Spleen (tissue), 11 donors: ENCODE data around the gene PDZD2. TPM values are rescaled to one million over a fixed set of nuclear protein-coding genes. Genes with fewer than 3 reads are reported as not detected.

ENCODE experiments used
- DNase-seq: peaks from one replicate; pipeline ENCODE4 v3.0.0-alpha.2; 2020
- H3K27ac ChIP-seq, 8 donors: fragments of 200-600 bp; sonication (generic) in 7 of 8; 1 replicate in 4 of 8; 2 replicates in 4 of 8; pipeline versions ENCODE4 v1.5.0 to v1.8.0; 2016 to 2021; ENCODE audit warnings: inconsistent platforms in 4 of 8, mild to moderate bottlenecking in 4 of 8, moderate library complexity in 1 of 8
- H3K27me3 ChIP-seq, 7 donors: fragments of 200-600 bp; sonication (generic) in 6 of 7; replicated peaks in 1 of 7; 1 replicate in 4 of 7; 2 replicates in 3 of 7; pipeline versions ENCODE4 v1.5.0 to v1.8.0; 2016 to 2021; ENCODE audit warnings: inconsistent platforms in 3 of 7, mild to moderate bottlenecking in 1 of 7
- H3K36me3 ChIP-seq, 6 donors: fragments of 200-600 bp; sonication (generic) in 5 of 6; 1 replicate in 4 of 6; 2 replicates in 2 of 6; pipeline versions ENCODE4 v1.5.0 to v1.8.0; 2016 to 2021; ENCODE audit warnings: inconsistent platforms in 2 of 6
- H3K4me1 ChIP-seq, 6 donors: fragments of 200-600 bp; sonication (generic) in 5 of 6; 1 replicate in 3 of 6; 2 replicates in 3 of 6; pipeline versions ENCODE4 v1.5.0 to v1.8.0; 2016 to 2021; ENCODE audit warnings: inconsistent platforms in 3 of 6
- H3K4me3 ChIP-seq, 8 donors: fragments of 200-600 bp; sonication (generic) in 7 of 8; 1 replicate in 4 of 8; 2 replicates in 4 of 8; pipeline versions ENCODE4 v1.5.0 to v1.8.0; 2016 to 2021; ENCODE audit warnings: inconsistent platforms in 4 of 8, mild to moderate bottlenecking in 4 of 8, moderate library complexity in 2 of 8
- H3K9me3 ChIP-seq, 8 donors: fragments of 200-600 bp; sonication (generic) in 7 of 8; 1 replicate in 4 of 8; 2 replicates in 4 of 8; pipeline versions ENCODE4 v1.5.0 to v1.8.0; 2016 to 2021; ENCODE audit warnings: inconsistent platforms in 4 of 8
- POLR2A ChIP-seq, 3 donors: fragments of 450-650 bp; IDR thresholded peaks; one replicate each; pipeline ENCODE4 v1.5.1; 2017; ENCODE audit warnings: antibody characterized with exemption in 3 of 3, mild to moderate bottlenecking in 1 of 3
- POLR2AphosphoS5 ChIP-seq, 3 donors: sonication (generic); formaldehyde crosslinking; IDR thresholded peaks; one replicate each; pipeline ENCODE4 v1.5.1; 2017; ENCODE audit warnings: antibody characterized with exemption in 3 of 3
- WGBS, 5 donors: extraction: QIAGEN DNeasy Blood & Tissue Kit in 3 of 5; methylation state at CpG; one replicate each; pipeline versions ENCODE4 v1.1.5 to v1.1.7; 2013 to 2018; 5-methylcytosine and 5-hydroxymethylcytosine counted together
- intact Hi-C: fragments of 100-400 bp; cut with DNase I; formaldehyde crosslinking; loops from one replicate; pipeline ENCODE4 v1.15.0; 2023; ENCODE audit warnings: low total_unique reads
- polyA plus RNA-seq, 3 donors: library from polyadenylated mRNA; stranded (reverse); fragments of 200-250 nt; gene quantifications; one replicate each; pipeline ENCODE4 v1.2.1, GENCODE V29; 2013
- total RNA-seq, 7 donors: library from RNA; depleted of rRNA in 3 of 7; stranded (reverse); fragments of >200 nt in 3 of 7; fragmentation: NEBNext Ultra II Directional in 4 of 7; extraction: Animal tissue kit (Norgen Biotek cat#: 25700) in 4 of 7; gene quantifications; one replicate each; pipeline versions ENCODE4 v1.1.0 to v1.2.1, GENCODE V29; 2016 to 2021
- TF ChIP-seq, protein P1 (sequence below), 11 experiments: fragments of 200-600 bp in 7 of 11; fragments of 450-650 bp in 4 of 11; sonication (generic) in 4 of 11; IDR thresholded peaks in 8 of 11; conservative IDR thresholded peaks in 3 of 11; 1 replicate in 7 of 11; 2 replicates in 4 of 11; pipeline versions ENCODE4 v1.4.0 to v1.8.0; 2016 to 2021; ENCODE audit warnings: antibody characterized with exemption in 11 of 11, inconsistent platforms in 4 of 11, mild to moderate bottlenecking in 1 of 11
- donor health status: healthy with polysubstance abuse.
- donor health status: DM: no; HTN: no; CAD: no; lungs with moderate emphysema.
- donor health status: DM: no; HTN: no; CAD: no.
- donor health status: Bipolar disorder and iron deficiency.
- donor health status: healthy.
- donor health status: DM: no; HTN: no; CAD: no.
- donor health status: DM: yes; HTN: yes; CAD: no.

PDZD2 gene
- total and polyA plus RNA-seq, 10 donors: 0.09 to 4.7 (median 2.4) TPM

DNA sequence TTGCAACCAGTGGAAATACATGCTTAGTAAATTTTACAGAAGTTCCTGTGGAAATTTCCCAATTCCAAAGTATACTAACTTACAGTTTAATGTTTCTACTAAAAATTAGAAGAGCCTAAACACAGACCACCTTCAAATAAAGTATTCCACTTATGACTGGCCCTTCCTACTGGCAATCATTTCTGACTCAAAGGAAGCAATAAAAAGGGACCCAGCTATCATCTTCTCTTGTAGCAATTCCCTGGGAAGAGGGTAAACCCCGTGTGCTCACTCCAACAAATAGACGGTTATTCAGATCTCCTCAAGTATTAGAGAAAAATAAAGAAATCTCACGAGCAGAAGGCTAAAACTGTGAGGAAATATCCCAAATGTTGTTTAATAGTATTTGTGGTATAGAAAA lies 491.9 kb downstream of the PDZD2 start:
- H3K9me3 ChIP-seq: no peaks in the 10 kb centered on the region
- 79 to 94% (median 81%) methylated on average over 3 of the region's 3 CpGs for WGBS, 5 donors
- intact Hi-C loops: no loop called here
- DNase-seq: no peak
- no peak overlapping the region for H3K27ac ChIP-seq
- peaks cover 0 to 71% (median 21%) of the 10 kb centered on the region in 6 donors for H3K4me1 ChIP-seq
- no peak overlapping the region for H3K4me3 ChIP-seq
- TF ChIP-seq POLR2AphosphoS5 (IDR thresholded peaks at IDR 0.05): no peak
- TF ChIP-seq, protein P1, sequence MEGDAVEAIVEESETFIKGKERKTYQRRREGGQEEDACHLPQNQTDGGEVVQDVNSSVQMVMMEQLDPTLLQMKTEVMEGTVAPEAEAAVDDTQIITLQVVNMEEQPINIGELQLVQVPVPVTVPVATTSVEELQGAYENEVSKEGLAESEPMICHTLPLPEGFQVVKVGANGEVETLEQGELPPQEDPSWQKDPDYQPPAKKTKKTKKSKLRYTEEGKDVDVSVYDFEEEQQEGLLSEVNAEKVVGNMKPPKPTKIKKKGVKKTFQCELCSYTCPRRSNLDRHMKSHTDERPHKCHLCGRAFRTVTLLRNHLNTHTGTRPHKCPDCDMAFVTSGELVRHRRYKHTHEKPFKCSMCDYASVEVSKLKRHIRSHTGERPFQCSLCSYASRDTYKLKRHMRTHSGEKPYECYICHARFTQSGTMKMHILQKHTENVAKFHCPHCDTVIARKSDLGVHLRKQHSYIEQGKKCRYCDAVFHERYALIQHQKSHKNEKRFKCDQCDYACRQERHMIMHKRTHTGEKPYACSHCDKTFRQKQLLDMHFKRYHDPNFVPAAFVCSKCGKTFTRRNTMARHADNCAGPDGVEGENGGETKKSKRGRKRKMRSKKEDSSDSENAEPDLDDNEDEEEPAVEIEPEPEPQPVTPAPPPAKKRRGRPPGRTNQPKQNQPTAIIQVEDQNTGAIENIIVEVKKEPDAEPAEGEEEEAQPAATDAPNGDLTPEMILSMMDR (IDR thresholded peaks at IDR 0.05 in 8 of 11, conservative IDR thresholded peaks at IDR 0.05 in 3 of 11): no peak
- TF ChIP-seq POLR2A (IDR thresholded peaks at IDR 0.05): no peak
- H3K27me3 ChIP-seq: no peaks in the 10 kb centered on the region
- H3K36me3 ChIP-seq: peaks cover 0 to 83% (median 29%) of the 10 kb centered on the region in 6 donors

DNA sequence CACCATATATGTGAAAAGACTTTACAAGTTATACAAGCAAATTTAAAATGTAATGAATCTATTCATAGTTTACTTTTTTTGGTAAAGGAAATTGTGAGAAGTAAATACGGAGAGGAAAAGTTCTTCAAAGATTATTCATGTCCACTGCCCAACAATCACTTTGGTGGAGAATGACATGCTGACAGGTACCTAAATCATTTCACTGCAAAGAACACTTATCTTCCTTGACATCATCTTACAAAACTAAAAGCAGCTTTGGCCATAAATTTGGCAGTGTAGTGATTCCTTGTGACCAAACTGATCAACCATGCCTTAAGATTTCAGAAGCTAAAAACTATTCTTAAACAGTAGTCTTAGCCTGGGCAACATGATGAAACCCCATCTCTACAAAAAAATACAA lies 492.7 kb downstream of the PDZD2 start:
- H3K27ac ChIP-seq: no peak overlapping the region
- H3K4me1 ChIP-seq: peaks cover 0 to 67% (median 20%) of the 10 kb centered on the region in 6 donors
- no peaks in the 10 kb centered on the region for H3K9me3 ChIP-seq
- DNase-seq: no peak
- no peaks in the 10 kb centered on the region for H3K27me3 ChIP-seq
- intact Hi-C loops: no loop called here
- no peak for TF ChIP-seq POLR2A (IDR thresholded peaks at IDR 0.05)
- no peak for TF ChIP-seq POLR2AphosphoS5 (IDR thresholded peaks at IDR 0.05)
- TF ChIP-seq, protein P1 (IDR thresholded peaks at IDR 0.05 in 8 of 11, conservative IDR thresholded peaks at IDR 0.05 in 3 of 11): no peak
- H3K36me3 ChIP-seq: peaks cover 0 to 80% (median 23%) of the 10 kb centered on the region in 6 donors
- 87 to 100% (median 93%) methylated on average over 1 of the region's 1 CpG for WGBS, 5 donors
- H3K4me3 ChIP-seq: no peak overlapping the region

DNA sequence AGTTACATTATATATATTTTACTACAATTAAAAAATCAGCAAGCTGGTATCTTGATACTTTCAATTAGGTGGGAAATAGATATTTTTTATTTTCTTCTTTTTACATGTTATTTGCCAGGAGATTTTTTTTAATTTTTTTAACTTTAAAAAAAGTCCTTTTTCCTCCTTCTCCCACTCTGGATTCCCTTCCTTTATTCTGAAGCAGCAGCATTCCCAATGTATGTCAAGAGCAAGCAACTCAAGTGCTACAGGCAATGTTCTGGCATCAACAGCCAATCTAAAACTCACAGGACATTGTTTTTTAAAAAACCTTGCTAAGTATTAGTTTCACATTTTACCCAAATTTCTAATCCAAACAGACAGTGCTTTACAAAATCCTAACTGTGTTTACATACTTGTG lies 493.8 kb downstream of the PDZD2 start:
- DNase-seq: no peak
- Histone ChIP-seq H3K27me3 (no peaks in the 10 kb centered on the region), H3K9me3 (no peaks in the 10 kb centered on the region), H3K4me3 (no peak overlapping the region), H3K36me3 (peaks cover 0 to 83% (median 24%) of the 10 kb centered on the region in 6 donors), H3K4me1 (peaks cover 0 to 55% (median 14%) of the 10 kb centered on the region in 6 donors), H3K27ac (no peak overlapping the region)
- TF ChIP-seq POLR2A (IDR thresholded peaks at IDR 0.05): no peak
- TF ChIP-seq, protein P1 (IDR thresholded peaks at IDR 0.05 in 8 of 11, conservative IDR thresholded peaks at IDR 0.05 in 3 of 11): no peak
- intact Hi-C loops: no loop called here

DNA sequence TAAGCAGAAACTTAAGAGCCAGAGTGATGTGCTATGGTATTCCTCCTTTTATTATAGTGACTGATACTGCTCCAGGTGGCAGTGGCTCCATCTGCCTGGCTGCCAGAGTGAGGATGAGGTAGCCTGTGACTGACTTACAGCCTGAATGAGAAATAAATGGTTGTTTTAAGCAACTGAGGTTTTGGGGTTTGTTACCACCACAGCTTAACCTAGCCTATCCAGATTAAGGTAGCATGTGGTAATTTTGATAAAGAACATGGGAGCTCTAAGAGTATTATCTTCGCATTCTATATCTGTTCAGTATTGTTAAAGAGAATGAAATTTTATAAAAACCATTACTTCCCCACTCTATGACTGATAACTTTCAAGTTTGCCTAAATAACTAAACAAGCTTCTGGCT lies 496.2 kb downstream of the PDZD2 start:
- no peaks in the 10 kb centered on the region for H3K27me3 ChIP-seq
- WGBS, 5 donors: 92 to 100% (median 98%) methylated on average over 1 of the region's 1 CpG
- H3K27ac ChIP-seq: no peak overlapping the region
- H3K4me1 ChIP-seq: peaks cover 0 to 39% (median 2%) of the 10 kb centered on the region in 6 donors
- TF ChIP-seq POLR2AphosphoS5 (IDR thresholded peaks at IDR 0.05) (no peak), POLR2A (IDR thresholded peaks at IDR 0.05) (no peak)
- TF ChIP-seq, protein P1 (IDR thresholded peaks at IDR 0.05 in 8 of 11, conservative IDR thresholded peaks at IDR 0.05 in 3 of 11): no peak
- DNase-seq: no peak
- intact Hi-C loops: no loop called here
- H3K9me3 ChIP-seq: no peaks in the 10 kb centered on the region
- H3K36me3 ChIP-seq: peaks cover 0 to 89% (median 26%) of the 10 kb centered on the region in 6 donors
- no peak overlapping the region for H3K4me3 ChIP-seq
